Stimulated activated CD4-positive, alpha-beta T cell treated with anti-CD3 and anti-CD28 coated beads, Interleukin-12 subunit alpha, Interleukin-12 subunit beta, amount 100 ng/mL, for 48 hours (primary cell): ENCODE results near the gene RBM12.
A peak's percentile ranks its signal among the peaks of the same experiment; 100 is the strongest.

ENCODE experiments used
- DNase-seq, 3 donors: peaks; one replicate each; pipeline ENCODE4 v3.0.0-alpha.2; 2020; ENCODE audit warnings: low read depth in 2 of 3, low spot score in 1 of 3

Gene RBM12

GRCh38 chr20:35602851-35603495, 61.7 kb downstream of the RBM12 start:
- no peak for DNase-seq

- DNase-seq = no peak
These were observed 62.7 kb downstream of the RBM12 start for GRCh38 chr20:35601990-35602389.

- peak; percentile 61 to 72 (median 70) for DNase-seq
These were observed 63.4 kb downstream of the RBM12 start for GRCh38 chr20:35600993-35601973.

GRCh38 chr20:35600176-35600992, 64.3 kb downstream of the RBM12 start:
- DNase-seq = no peak

- DNase-seq = no peak
These were observed 65.0 kb downstream of the RBM12 start for GRCh38 chr20:35599776-35600120.
